GM10847 (cell line): ENCODE results near the gene ZSCAN2.

Experiments used
- POLR2A ChIP-seq: IDR thresholded peaks from 2 replicates; pipeline ENCODE4 v1.6.1; 2011; ENCODE audit not compliant: insufficient read length; ENCODE audit errors: extremely low read depth

The ZSCAN2 gene

DNA sequence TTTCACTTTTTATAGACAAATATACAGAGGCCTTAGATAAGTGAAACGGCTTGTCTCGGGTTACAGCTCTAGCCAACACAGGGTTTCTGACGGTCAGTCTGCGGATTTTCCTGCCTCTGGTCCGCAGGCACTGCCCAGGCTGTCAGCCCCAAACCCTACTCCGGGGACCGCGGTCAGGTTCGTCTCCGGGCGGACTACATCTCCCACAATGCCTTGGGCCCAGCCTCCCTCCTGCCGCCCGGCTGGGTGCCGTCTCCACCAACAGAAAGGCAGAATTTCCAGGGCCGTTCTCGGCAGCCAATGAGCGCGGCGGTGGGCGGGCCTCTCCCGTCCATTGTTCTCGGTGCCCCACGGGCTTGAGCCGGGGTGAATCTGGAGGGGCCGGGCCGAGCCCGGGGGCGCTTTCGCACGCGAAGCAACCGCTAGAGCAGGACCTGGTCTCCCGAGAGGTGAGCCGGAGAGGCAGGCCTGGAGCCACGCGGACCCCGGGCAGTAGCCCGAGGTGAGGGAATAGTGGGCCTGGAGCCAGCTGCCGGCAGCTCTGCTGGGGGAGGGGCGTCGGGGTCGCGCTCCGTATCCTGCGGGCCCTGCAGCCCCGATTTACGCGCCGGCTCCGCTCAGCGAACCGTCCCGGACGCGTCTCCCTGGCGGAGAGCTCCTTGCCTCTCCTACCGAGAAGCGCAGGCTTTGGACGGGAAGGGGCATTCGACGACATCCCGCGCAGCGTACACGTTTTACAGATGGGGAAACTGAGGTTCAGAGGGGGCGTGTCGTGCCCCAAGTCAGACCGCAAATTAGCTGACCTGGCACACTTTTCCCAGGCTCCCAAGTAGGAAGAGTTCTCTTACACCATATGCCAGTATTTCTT, at the start of gene ZSCAN2:
Gene ZSCAN2 (plus strand): TSS at position 323 of the 868 bp plus-strand sequence. CDS start 2,919 bp downstream, outside the sequence.
- TF ChIP-seq POLR2A = peak; percentile 18

DNA sequence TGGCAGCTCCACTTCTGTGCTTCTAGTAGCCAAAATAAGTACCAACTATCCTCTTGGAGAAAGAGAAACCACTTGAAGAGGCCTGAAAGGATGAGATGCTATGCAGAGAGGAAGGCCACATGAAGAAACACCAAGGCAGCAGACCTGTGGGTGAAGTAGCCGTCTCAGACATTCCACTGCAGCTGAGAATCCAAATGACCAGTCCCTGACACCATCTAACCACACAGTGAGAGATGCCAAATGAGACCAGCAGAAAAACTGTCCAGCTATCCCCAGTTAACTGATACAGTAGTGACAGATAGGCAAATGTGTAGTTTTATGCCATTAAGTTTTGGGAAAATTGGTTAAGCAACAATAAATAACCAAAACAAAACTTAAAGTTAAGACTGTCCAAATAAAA, 47.9 kb upstream of the ZSCAN2 start:
- TF ChIP-seq POLR2A = no peak

DNA sequence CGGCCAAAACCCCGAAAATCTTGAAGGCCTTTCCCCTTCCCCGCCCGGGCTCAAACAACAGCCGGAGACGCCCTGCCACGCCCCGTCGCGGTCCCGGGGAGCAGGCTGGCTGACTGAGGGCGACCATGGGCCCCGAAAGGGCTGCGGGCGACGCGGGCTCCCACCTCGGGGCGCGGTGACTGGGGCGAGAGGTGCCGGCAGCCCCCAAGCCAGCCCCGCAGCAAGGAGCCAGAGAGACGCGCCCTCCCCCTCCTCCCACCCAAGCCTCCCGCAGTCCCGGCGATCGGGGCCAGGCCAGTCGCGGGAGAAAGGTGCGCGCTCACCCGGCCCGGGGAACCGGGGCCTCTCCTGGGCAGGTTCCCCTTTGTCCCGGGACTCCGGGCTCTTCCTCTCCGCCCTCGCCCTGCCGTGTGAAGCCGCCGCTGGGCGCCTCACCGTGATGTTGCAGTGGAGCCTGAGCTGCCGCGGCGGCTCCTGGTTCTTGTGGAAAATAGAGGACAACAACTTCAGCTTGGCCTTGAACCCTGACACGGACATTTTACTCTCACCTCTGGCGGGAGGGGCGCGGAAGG, 30.6 kb upstream of the ZSCAN2 start:
- TF ChIP-seq POLR2A = no peak

DNA sequence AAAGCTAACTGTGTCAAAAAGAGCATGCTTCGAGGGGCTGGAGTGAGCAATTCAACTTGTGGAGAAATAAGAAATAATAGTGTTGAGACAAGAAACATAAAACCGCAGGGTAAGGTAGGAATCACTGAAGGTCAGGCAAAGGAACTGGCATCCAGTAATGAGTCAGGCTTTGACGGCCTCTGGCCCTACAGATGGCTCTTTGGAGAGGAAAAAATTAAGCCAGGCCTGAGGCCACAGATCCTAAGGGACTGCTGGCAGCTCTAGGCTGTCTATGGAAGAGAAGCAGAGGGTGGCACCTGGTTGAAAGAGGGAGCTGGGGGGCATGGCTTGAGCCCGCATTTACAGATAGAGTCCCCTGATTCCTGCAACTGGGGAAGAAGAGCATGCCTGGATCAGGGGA, 28.6 kb upstream of the ZSCAN2 start:
- TF ChIP-seq POLR2A = no peak

DNA sequence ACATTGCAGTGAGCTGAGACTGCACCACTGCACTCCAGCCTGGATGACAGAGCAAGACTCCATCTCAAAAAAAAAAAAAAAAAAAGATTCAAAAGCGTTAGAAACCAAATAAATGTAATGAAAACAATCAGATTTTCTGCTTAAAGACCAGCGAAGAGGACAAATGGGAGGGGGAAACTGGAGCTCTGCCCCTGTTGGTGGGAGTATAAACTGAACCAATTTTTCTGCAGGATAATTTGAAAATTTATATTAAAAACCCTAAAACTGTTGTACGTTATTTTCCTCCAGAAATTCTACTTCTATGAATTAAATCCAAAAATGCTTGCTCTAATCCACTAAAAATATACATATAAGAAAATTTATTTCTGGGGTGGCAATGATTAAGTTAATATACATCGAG, 25.3 kb upstream of the ZSCAN2 start:
- TF ChIP-seq POLR2A = no peak

DNA sequence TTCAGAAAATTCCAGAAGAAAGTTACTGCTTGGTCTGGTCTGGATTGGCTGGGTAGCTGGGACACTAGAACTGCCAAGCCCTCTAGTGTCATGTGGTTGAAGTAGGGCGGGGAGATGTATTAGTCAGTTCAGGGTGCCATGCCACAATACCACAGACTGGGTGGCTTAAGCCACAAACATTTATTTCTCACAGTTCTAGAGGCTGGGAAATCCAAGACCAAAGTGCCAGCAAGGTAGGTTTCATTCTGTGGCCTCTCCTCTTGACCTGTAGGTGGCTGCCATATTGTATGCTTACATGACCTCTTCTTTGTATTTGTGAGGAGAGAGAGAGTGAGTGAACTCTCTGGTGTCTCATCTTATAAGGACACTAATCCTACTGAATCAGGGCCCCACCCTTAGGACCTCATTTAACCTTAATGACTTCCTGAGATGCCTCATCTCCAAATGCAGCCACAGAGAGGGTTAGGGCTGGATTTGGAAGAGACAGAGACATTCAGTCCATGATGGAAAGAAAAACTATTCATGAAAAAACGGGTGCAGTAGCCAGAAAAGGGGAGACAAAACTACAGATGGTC, 18.1 kb upstream of the ZSCAN2 start:
- no peak for TF ChIP-seq POLR2A

DNA sequence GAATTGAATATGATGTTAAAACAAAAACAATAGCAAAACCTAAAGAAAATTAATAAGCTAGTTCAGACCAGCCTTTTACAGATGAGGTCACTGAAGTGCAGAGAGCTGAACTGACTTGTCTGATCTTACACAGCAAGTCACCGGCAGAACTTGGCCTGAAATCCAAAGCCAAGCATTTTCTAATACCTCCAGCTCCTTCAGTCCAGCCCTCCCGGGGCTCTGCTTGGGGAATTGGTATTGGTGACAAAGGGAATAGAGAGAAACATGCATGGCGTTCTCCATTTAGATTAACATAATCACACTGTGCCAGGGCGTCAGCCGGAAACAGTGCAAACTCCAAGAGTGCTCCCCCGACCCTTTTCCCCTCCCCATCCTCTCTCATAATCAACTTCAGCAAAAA, 14.1 kb upstream of the ZSCAN2 start:
- TF ChIP-seq POLR2A = no peak

DNA sequence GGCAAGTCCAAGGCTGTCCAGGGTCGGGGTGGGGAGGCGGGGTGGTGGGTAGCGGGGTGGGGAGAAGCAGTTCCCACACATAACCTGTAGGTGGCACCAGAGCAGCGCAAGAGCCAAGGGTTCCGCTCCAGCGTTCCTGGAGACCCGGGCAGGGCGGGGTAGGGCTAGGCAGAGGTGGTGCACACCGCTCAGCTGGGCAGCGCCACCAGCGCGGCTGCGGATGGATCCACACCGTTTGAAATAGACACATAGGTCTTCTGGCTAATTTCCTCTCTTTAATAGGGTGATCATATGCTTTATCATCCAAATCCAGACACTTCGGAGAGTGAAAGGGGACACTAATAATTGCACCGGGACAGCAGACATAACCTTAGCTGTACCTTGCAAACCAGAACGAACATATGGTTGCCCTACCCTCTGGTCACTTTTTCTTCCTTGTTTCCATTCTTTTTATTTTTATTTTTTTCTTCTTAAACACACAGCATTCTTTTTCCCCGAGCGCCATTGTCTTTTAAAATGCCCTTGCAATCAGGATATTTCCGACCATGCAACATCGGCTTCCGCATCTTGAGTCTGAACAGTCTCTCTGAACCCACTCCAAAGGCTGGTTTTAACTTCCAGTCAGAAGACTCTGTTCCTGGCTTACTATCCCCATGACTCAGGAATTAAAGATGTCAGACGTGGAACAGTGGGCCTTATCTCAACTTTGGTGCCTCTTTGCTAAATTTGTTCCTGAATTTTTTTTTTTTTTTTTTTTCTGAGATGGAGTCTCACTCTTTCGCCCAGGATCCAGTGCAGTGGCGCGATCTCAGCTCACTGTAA, 12.5 kb upstream of the ZSCAN2 start:
- no peak for TF ChIP-seq POLR2A

DNA sequence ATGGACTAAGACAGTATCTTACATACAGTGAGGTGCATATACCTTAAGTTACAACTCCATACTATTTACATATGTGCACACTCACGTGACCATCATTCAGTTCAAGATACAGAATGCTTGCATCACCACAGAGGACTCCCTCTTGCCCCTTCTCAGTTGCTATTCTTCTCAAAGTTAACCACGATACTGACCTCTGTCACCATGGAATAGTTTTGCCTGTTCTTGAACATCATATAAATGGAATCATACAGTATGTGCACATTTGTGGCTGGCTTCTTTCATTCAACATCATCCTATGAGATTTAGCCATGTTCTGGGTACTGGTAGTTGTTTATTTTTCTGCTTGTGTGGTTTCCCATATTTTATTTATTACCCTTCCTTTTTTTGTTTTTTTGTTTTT, 10.4 kb upstream of the ZSCAN2 start:
- no peak for TF ChIP-seq POLR2A

DNA sequence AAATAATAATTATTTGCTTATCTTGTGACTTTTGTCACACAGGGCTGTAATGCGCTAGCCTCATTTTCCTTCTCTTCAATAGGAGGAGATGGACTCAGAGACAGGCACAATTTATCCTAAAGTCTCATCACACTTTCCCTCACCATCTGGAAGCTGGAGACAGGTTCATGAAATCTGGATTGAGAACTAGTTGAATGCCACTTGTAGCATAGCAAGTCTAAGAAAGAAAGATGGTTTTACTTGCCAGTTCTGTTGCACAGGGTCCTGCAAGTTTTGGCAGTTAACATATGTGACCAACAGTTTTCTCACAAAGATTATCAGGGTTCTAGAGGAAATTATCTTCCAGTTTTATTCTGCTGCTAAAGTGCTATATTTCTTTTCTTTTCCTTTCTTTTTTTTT, 9.0 kb upstream of the ZSCAN2 start:
- no peak for TF ChIP-seq POLR2A

DNA sequence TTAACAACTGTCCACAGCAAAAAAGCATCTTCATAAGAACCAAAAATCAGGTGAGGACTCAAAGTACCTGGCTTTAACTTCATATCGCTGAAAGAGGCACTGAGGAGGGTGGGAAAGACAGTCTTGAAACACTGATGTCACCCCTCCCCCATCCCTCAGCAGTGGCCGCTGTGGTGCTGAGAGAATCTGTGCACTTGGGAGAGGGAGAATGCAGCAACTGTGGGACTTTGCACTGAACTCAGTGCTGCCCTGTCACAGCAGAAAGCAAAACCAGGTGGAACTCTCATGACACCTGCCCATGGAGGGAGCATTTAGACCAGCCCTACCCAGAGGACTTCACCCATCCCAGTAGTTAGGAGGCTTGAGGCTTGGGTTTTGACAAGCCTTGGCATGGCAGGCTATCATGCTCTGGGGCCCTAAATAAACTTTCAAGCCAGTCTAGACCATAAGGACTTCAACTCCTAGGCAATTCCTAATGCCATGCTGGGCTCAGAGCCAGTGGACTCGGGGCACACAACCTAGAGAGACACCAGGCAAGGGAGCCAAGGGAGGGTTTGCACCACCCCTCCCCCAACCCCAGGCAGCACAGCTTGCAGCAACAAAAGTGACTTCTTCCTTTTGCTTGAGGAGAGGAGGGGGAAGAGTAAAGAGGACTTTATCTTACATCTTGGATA, 6.1 kb upstream of the ZSCAN2 start:
- TF ChIP-seq POLR2A = no peak

DNA sequence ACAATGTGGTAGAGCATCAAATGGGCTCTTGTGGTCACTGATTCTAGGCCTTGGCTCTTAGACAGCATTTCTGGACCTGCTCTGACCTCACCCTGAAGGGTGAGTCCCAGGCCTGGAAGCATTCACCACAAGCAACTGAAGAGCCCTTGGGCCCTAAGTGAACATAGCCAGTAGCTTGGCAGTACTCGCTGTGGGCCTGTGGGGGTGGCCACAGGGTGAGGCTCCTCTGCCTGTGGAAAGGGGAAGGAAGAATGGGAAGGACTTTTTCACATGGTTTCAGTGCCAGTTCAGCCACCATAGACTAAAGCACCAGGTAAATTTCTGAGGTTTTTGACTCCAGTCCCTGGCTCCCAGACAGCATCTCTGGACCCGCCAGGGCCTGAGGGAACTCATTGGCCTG, 5.1 kb upstream of the ZSCAN2 start:
- TF ChIP-seq POLR2A = no peak

DNA sequence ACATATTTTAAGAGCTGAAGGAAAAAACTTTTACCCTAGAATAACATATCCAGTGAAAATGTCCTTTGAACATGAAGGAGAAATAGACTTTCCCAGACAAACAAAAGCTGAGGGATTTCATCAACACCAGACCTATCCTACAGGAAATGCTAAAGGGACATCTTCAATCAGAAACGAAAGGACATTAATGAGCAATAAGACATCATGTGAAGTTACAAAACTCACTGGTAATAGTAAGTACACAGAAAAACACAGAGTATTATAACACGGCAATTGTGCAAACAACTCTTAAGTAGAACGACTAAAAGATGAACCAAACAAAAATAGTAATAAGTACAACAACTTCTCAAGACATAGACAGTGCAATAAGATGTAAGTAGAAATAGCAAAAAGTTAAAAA, 3.5 kb upstream of the ZSCAN2 start:
- no peak for TF ChIP-seq POLR2A

DNA sequence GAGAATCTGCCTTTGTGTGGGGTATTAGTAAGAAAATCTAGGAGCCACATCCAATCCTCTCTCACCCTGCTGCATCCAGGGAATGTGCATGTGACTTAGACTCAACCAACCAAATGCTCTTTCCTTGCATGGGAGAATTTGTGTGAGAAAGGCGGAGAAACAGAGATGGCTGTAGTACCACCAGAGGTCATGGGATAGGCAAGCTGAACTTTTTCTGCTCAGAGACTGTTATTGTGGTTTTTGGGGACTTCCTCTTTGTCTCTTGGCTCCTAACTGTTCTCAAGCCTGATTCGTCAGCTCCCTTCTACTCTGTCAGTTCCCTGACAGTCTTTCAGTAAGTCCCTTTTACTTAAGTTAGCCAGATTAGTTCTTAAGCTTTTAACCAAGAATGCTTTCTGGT, 2.6 kb upstream of the ZSCAN2 start:
- no peak for TF ChIP-seq POLR2A

DNA sequence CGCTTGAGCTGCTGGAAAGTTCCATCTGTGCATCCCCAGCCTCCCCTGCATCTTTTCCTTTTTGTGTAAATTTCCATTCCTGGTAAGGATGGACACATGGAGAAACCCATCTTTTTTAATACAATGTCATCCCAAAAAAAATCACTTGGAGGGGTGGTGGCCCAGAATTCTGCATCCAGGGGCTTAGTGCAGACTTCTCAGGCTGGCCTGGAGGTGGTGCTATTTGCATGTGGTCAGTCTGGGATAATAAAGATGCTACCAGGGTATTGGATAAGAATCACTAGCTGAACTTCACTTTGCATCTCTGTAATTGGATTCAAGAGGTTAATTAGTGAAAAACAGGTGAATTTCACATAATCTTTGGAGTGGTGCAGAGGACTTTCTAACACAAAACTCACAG, 1.8 kb upstream of the ZSCAN2 start:
- no peak for TF ChIP-seq POLR2A

DNA sequence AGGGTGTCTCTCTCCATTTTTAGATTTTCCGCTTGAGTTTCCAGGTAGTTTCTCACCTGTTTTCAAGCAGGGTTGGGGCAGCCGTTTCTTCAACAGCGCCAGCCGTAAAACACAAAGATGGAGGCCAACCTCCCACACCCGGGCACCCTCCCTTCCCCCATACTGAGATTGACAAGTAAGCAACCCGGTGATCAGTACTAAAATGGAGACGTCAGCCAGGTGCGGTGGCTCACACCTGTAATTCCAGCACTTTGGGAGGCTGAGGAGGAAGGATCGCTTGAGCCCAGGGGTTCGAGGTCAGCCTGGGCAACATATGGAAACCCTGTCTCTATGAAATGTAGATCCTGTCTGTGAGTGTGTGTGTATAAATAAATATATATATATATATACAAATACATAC, 903 bp upstream of the ZSCAN2 start:
- no peak for TF ChIP-seq POLR2A

DNA sequence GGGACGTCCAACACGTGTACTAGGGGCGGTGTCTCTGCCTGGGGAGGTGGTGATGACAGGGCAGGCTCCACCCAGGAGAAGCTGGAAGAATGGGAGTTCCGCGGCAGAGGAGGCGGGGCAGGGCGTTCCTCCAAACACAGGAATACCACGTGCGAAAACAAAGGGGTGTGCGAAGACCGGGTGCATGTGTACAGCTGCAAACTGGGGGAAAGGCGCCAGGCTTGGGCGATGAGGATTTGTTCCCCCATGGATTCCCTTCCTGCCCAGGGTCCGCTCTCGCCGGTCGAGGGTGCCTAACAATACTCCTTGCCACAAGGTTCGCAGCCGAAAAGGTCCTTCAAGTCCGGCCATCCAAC, 500 bp upstream of the ZSCAN2 start:
- no peak for TF ChIP-seq POLR2A
